Right cardiac atrium (tissue), 5 donors: ENCODE data around the gene ZC3H12D. TPM values are rescaled to one million over a fixed set of nuclear protein-coding genes. Genes with fewer than 3 reads are reported as not detected.
A peak's percentile ranks its signal among the peaks of the same experiment; 100 is the strongest.

Experiments
- ATAC-seq, 2 donors: fragments of 200-7000 bp; cut with Tn5 transposase; one replicate each; pipeline versions ENCODE4 v1.8.0 to v1.9.1; 2020; ENCODE audit warnings: moderate library complexity in 2 of 2, mild to moderate bottlenecking in 1 of 2
- DNase-seq, 3 donors: peaks; one replicate each; pipeline ENCODE4 v3.0.0-alpha.2; 2020
- H3K27ac ChIP-seq: one replicate; pipeline ENCODE4 v1.5.1; 2013; ENCODE audit warnings: mild to moderate bottlenecking, low read length, control low read depth, moderate library complexity
- H3K27me3 ChIP-seq: one replicate; pipeline ENCODE4 v1.6.1; 2013; ENCODE audit not compliant: control insufficient read depth, insufficient read depth
- H3K4me1 ChIP-seq: one replicate; pipeline ENCODE4 v1.6.1; 2013; ENCODE audit warnings: low read length; ENCODE audit not compliant: control insufficient read depth, insufficient read depth
- H3K4me3 ChIP-seq: one replicate; pipeline ENCODE4 v1.5.1; 2013; ENCODE audit warnings: low read length, control low read depth
- H3K9me3 ChIP-seq: one replicate; pipeline ENCODE4 v1.6.1; 2013; ENCODE audit warnings: low read length; ENCODE audit not compliant: control insufficient read depth
- WGBS: extraction: QIAGEN DNeasy Blood & Tissue Kit; methylation state at CpG from one replicate; pipeline ENCODE4 v1.1.7; 2013; 5-methylcytosine and 5-hydroxymethylcytosine counted together
- intact Hi-C, 4 donors: fragments of 100-400 bp; cut with DNase I; formaldehyde crosslinking; loops; one replicate each; pipeline versions ENCODE4 v1.11.0 to v1.14.0; 2022 to 2023
- polyA plus RNA-seq: library from polyadenylated mRNA; stranded (reverse); fragments of 200-250 nt; gene quantifications from one replicate; pipeline ENCODE4 v1.2.3, GENCODE V29; 2013
- total RNA-seq, 4 donors: library from RNA; stranded (reverse); fragmentation: NEBNext Ultra II Directional; extraction: Animal tissue kit (Norgen Biotek cat#: 25700); gene quantifications; one replicate each; pipeline ENCODE4 v1.2.1, GENCODE V29; 2021
- donor health status: healthy with polysubstance abuse.
- donor health status: DM: no; HTN: yes; CAD: no.
- donor health status: DM: no; HTN: no; CAD: no.
- donor health status: DM: no; HTN: yes; CAD: no; lungs with severe emphysema.
- donor health status: DM: yes; HTN: yes; CAD: no.

ZC3H12D gene
- total and polyA plus RNA-seq, 5 donors = 0.34 to 1.1 (median 0.56) TPM

DNA sequence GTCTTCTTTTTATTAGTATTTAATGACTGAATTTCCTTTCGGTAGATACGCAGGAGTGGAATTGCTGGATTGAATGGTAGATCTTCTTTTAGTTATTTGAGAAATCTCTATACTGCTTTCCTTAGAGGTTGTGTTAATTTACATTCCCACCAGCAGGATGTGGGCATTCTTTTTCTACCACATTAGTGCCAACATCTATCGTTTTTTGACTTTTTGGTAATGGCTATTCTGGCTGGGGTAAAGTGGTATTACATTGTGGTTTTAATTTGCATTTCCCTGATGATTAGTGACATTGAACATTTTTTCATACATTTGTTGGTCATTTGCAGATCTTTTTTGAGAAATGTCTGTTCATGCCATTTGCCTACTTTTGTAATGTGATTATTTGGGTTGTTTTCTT, 47.6 kb downstream of the ZC3H12D start:
- Histone ChIP-seq H3K9me3 (no peaks in the 10 kb centered on the region), H3K27ac (no peak overlapping the region), H3K4me1 (no peaks in the 10 kb centered on the region), H3K27me3 (no peaks in the 10 kb centered on the region), H3K4me3 (no peak overlapping the region)
- DNase-seq (no peak), ATAC-seq (no peak)
- 89% methylated on average over 3 of the region's 3 CpGs for WGBS
- intact Hi-C loops = no loop called here

GRCh38 chr6:149436647-149437046, 48.2 kb downstream of the ZC3H12D start:
- ATAC-seq = no peak
- no peak for DNase-seq
- no peaks in the 10 kb centered on the region for H3K27me3 ChIP-seq
- 91% methylated on average over 12 of the region's 12 CpGs for WGBS
- H3K27ac ChIP-seq = no peak overlapping the region
- intact Hi-C loops = no loop called here
- no peaks in the 10 kb centered on the region for H3K9me3 ChIP-seq
- H3K4me3 ChIP-seq = no peak overlapping the region
- H3K4me1 ChIP-seq = no peaks in the 10 kb centered on the region

DNA sequence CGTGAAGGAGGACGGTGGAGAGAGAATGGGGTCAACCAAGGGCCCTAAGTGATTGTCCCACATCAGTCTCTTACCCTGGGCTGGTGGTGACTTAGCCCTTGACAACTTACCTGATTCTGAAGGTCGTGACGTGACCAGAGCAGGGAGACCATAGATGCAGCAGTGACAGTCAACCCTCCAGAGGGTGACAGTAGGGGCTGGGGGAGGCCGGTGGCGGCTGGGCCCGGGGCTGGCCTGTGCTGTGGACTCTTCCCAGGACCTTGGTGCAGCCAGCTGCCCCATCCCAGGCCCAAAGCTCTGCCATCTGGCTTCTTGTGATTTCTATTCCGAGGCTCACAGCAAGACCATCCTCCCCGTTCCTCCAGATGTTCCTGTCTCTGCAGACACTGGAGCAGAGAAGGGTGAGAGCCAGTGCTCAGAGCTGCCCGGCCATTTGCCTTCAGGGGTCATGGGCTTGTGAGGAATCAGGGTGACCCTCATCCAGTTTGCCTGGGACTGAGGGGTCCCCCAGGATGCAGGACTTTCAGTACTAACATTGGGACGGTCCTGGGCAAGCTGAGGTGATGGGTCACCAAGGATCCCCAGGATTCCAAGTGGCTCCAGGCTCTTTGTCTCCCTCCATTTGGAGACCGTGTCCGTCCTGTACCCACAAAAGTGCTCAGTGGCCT, 48.8 kb downstream of the ZC3H12D start:
- no peak overlapping the region for H3K4me3 ChIP-seq

GRCh38 chr6:149433881-149434280, 50.9 kb downstream of the ZC3H12D start:
- no peak overlapping the region for H3K27ac ChIP-seq
- H3K4me3 ChIP-seq = no peak overlapping the region
- no peaks in the 10 kb centered on the region for H3K27me3 ChIP-seq
- H3K4me1 ChIP-seq = no peaks in the 10 kb centered on the region
- WGBS = 49% methylated on average over 1 of the region's 1 CpG
- ATAC-seq = no peak
- no peak for DNase-seq
- no peaks in the 10 kb centered on the region for H3K9me3 ChIP-seq
- intact Hi-C loops = loop anchor here (2.0 to 5.0 kb wide), 4 partner anchors 83 to 407 kb away; no protein-coding TSS in a partner anchor

More for the DNA sequence above, 48.8 kb downstream of the ZC3H12D start:
- Histone ChIP-seq H3K27me3 (no peaks in the 10 kb centered on the region), H3K4me1 (no peaks in the 10 kb centered on the region), H3K27ac (no peak overlapping the region), H3K9me3 (no peaks in the 10 kb centered on the region)
- intact Hi-C loops = no loop called here
- 89% methylated on average over 13 of the region's 13 CpGs for WGBS
- ATAC-seq (no peak), DNase-seq (no peak)

GRCh38 chr6:149433405-149433804, 51.4 kb downstream of the ZC3H12D start:
- Histone ChIP-seq H3K4me3 (no peak overlapping the region), H3K27me3 (no peaks in the 10 kb centered on the region), H3K4me1 (no peaks in the 10 kb centered on the region), H3K27ac (no peak overlapping the region), H3K9me3 (no peaks in the 10 kb centered on the region)
- ATAC-seq (no peak), DNase-seq (no peak)
- intact Hi-C loops = loop anchor here (2.0 to 5.0 kb wide), 4 partner anchors 83 to 406 kb away; no protein-coding TSS in a partner anchor
- 87% methylated on average over 2 of the region's 2 CpGs for WGBS

DNA sequence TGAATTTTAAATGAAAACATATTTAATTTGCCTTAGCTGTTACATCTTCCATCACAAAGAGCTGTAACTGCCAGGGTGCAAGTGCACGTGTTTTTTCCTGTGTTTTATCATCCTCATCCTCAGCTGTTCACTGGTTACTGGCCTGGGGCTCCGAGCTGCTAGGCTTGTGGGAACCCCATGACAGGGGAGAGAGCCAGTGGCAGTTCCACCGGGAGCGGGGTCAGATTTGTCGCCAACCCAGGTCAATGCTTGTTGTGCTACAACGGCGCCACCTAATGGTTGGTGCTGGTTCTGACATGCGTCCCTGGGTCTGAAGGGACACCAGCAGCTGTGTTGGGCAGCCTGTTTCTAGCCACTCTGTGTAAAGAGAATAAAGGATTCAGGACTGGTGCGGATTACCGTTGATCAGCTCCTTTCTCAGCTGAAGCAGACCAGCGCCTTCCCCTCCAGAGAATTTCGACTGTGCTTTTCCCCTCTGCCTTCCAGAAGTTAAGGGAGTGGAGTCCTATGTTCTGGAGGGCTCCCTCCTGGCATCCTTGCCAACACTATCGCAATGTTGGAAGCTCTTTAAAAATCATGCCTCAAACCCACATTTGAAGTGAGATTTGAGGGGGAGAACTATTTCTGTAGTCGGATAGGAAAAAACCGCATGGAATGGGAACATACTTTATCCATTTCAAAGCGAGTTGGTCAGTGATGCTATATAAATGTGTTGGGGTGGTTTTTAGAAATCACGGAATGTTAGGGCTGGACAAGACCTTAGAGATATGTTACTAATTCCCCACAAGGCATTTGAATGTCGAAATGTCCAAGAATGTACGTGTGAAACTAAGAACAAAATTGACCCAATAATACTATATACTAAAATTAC, 52.7 kb downstream of the ZC3H12D start:
- no peaks in the 10 kb centered on the region for H3K27me3 ChIP-seq
- H3K4me3 ChIP-seq = no peak overlapping the region
- peak; percentile 89 to 97 (median 95) for DNase-seq
- H3K4me1 ChIP-seq = no peaks in the 10 kb centered on the region
- ATAC-seq = peak; percentile 90 to 92
- intact Hi-C loops = loop anchor here (2.0 to 5.0 kb wide), 5 partner anchors 85 to 405 kb away; no protein-coding TSS in a partner anchor
- WGBS = 28% methylated on average over 19 of the region's 19 CpGs
- H3K27ac ChIP-seq = no peak overlapping the region
- no peaks in the 10 kb centered on the region for H3K9me3 ChIP-seq

DNA sequence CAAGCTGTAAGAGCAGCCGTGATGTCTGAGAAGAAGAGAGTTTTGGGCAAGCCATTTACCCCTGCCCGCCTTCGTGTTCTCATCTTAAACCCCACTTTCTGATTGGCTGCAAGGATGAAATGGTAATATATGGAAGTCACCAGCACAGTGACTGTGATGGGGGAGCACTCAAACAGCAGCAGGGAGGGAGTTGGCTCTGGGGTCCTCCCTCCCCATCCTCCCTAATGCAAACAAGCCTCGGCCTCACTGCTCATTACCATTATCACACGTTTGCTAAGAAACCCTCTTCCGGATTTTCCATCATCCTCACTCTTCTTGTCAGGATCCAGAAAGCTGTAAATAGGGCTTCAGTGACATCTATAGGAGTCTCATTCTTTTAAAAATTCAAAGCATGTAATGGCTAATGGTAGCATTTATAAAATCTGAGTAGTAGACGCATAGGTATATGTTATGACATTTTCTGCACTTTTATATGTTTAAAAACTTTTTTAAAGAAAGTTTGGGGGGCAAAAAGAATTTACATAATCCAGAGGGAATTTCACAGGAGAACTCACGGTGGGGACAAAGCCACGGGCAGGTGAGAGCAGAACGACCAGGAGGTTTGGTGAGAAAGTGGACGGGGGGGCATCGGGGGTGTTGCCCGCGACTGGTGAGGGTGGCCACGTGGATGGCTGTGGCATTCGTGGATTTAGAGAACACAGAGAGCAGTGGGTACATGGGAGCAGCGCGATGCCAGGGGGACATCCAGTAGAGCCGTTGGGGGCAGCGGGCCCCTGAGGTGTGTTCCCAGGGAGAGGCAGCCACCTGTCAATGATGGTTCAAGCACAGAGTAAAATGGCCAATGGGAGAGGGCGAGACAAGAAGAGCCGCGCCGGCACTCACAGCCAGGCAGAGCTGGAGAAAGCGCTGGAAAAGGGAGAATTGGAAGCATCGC, 55.1 kb downstream of the ZC3H12D start:
- ATAC-seq = no peak
- WGBS = 85% methylated on average over 26 of the region's 26 CpGs
- intact Hi-C loops = loop anchor here (2.0 to 5.0 kb wide), 4 partner anchors 347 to 402 kb away; no protein-coding TSS in a partner anchor
- Histone ChIP-seq H3K4me1 (no peaks in the 10 kb centered on the region), H3K27ac (no peak overlapping the region), H3K4me3 (no peak overlapping the region), H3K9me3 (no peaks in the 10 kb centered on the region), H3K27me3 (no peaks in the 10 kb centered on the region)
- DNase-seq = no peak

GRCh38 chr6:149428606-149429005, 56.2 kb downstream of the ZC3H12D start:
- DNase-seq = no peak
- intact Hi-C loops = loop anchor here in 1 of 4 donors (5.0 kb wide), 1 partner anchor 396 kb away; no protein-coding TSS in a partner anchor
- H3K9me3 ChIP-seq = no peaks in the 10 kb centered on the region
- no peak for ATAC-seq
- H3K4me1 ChIP-seq = no peaks in the 10 kb centered on the region
- WGBS = 97% methylated on average over 4 of the region's 4 CpGs
- no peak overlapping the region for H3K4me3 ChIP-seq
- no peak overlapping the region for H3K27ac ChIP-seq
- no peaks in the 10 kb centered on the region for H3K27me3 ChIP-seq

DNA sequence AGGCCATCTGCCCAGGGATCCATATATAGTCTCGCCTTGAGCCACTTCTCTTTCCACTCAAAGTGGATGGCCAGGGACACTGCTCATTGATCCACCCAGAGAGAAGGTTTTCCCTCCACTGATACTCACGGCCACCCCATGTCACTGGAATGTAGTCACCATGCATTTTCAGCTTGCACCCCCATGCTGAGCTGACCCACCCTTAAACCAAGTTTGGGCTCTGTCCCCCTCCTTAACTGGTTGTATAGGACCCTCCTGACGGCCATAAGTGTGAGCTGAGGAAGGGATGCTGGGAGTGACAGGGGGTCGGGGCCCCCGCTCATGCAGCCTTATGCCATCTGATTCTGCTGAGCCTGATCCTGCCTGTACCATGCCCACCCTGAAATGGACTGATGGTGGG, 59.1 kb downstream of the ZC3H12D start:
- intact Hi-C loops = loop anchor here in 1 of 4 donors (5.0 kb wide), 1 partner anchor 393 kb away; no protein-coding TSS in a partner anchor
- WGBS = 94% methylated on average over 5 of the region's 5 CpGs

DNA sequence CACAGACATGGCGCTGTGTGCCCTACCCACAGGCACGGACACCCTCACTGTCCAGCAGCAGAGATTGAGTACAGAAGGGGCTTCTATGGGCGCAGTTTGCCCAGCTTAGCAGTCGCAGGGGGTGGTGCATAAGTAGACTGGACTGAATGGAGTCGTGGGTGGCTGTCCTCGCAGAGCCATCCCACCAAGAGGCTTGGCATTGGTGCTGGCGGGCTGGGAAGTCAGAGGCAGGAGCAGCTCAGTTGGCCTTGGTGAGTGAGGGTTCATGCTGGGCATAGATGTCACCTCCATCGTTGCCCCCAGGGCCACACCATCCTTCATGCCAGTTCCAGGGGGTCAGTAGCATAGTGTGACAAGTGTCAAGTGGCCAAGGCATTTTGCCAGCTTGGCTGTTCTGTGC, 59.6 kb downstream of the ZC3H12D start:
- ATAC-seq (no peak), DNase-seq (peak in 1 of 3 donors; percentile 34)
- H3K27ac ChIP-seq = no peak overlapping the region
- H3K4me3 ChIP-seq = no peak overlapping the region
- H3K9me3 ChIP-seq = no peaks in the 10 kb centered on the region
- H3K27me3 ChIP-seq = no peaks in the 10 kb centered on the region
- WGBS = 78% methylated on average over 8 of the region's 8 CpGs
- no peaks in the 10 kb centered on the region for H3K4me1 ChIP-seq
- intact Hi-C loops = loop anchor here in 1 of 4 donors (5.0 kb wide), 1 partner anchor 393 kb away; no protein-coding TSS in a partner anchor

More for the DNA sequence above, 59.1 kb downstream of the ZC3H12D start:
- no peak for DNase-seq
- Histone ChIP-seq H3K27me3 (no peaks in the 10 kb centered on the region), H3K4me3 (no peak overlapping the region), H3K27ac (no peak overlapping the region), H3K9me3 (no peaks in the 10 kb centered on the region), H3K4me1 (no peaks in the 10 kb centered on the region)
- no peak for ATAC-seq
